ENCODE data around the gene LSAMP. TPM values are rescaled to one million over a fixed set of nuclear protein-coding genes. Genes with fewer than 3 reads are reported as not detected.
A peak's percentile ranks its signal among the peaks of the same experiment; 100 is the strongest.

LSAMP gene
- total RNA-seq, 1 experiment from 2014 or later = 5.7 TPM

DNA sequence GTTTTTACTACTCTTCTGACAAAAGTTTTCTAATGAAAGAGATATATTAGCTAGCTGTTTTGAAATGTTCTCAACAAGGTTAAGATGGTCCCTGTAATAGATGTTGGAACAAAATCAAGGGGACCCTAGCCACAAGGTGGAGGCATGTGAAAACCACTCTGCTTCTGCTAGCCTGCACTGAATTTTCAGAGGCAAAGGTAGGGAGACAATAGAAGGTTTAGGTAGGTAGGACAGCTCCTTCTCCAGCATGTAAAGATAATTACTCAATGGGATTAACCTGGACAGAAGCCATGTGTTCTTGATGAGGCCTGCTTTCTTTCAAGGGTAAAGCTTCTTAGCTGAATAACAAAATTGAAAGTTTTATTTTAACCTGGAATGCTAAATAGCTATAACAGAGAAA is 333.5 kb downstream of the LSAMP start:
- peaks cover 53% of the 10 kb centered on the region for H3K4me1 Mint-ChIP-seq
- peak overlapping the region; percentile 77; the same call in 1 of the 2 replicates for H3K27ac Mint-ChIP-seq
- no peak for TF ChIP-seq JUN (CRISPR knock-in tag; IDR thresholded peaks at IDR 0.05)
- POLR2A ChIA-PET = no interaction called here
- H3K27me3 Mint-ChIP-seq (ENCODE audit: low read depth) = no peaks in the 10 kb centered on the region; the same call in 1 of the 2 replicates
- peak; percentile 65 for ATAC-seq
- H3K4me3 Mint-ChIP-seq = no peak overlapping the region
- CTCF ChIA-PET = no interaction called here
- H3K9me3 Mint-ChIP-seq = no peaks in the 10 kb centered on the region
- no peak for DNase-seq (ENCODE audit: low spot score)
- H3K36me3 Mint-ChIP-seq = no peaks in the 10 kb centered on the region; the same call in 1 of the 2 replicates

GRCh38 chr3:116103868-116104530 is 341.3 kb downstream of the LSAMP start:
- Mint-ChIP-seq H3K27me3 (ENCODE audit: low read depth) (no peaks in the 10 kb centered on the region), H3K27ac (0 out of 2 replicates have a peak overlapping the region, but pooled peaks have one; percentile 50), H3K9me3 (no peaks in the 10 kb centered on the region), H3K4me1 (peaks cover 33% of the 10 kb centered on the region), H3K4me3 (no peak overlapping the region), H3K36me3 (no peaks in the 10 kb centered on the region; the same call in 1 of the 2 replicates)
- ChIA-PET POLR2A (no interaction called here), CTCF (interaction anchor here (0.7 kb wide), 1 partner anchor 55 kb away, joined by 3 read pairs; no protein-coding TSS in a partner anchor)
- TF ChIP-seq USF1 (CRISPR knock-in tag; IDR thresholded peaks at IDR 0.05) = no peak
- TF ChIP-seq ZMAT4 (CRISPR knock-in tag; IDR thresholded peaks at IDR 0.05) = no peak
- TF ChIP-seq ZNF423 (CRISPR knock-in tag; IDR thresholded peaks at IDR 0.05) = no peak
- TF ChIP-seq ZNF219 (CRISPR knock-in tag; IDR thresholded peaks at IDR 0.05; ENCODE audit: borderline replicate concordance) = no peak
- TF ChIP-seq ZNF532 (CRISPR knock-in tag; IDR thresholded peaks at IDR 0.05; ENCODE audit: borderline replicate concordance) = no peak
- TF ChIP-seq NR3C1 (CRISPR knock-in tag; conservative IDR thresholded peaks at IDR 0.05; ENCODE audit: low read depth) = no peak
- TF ChIP-seq ZBTB21 (CRISPR knock-in tag; IDR thresholded peaks at IDR 0.05; ENCODE audit: borderline replicate concordance) = no peak
- TF ChIP-seq, protein P1, sequence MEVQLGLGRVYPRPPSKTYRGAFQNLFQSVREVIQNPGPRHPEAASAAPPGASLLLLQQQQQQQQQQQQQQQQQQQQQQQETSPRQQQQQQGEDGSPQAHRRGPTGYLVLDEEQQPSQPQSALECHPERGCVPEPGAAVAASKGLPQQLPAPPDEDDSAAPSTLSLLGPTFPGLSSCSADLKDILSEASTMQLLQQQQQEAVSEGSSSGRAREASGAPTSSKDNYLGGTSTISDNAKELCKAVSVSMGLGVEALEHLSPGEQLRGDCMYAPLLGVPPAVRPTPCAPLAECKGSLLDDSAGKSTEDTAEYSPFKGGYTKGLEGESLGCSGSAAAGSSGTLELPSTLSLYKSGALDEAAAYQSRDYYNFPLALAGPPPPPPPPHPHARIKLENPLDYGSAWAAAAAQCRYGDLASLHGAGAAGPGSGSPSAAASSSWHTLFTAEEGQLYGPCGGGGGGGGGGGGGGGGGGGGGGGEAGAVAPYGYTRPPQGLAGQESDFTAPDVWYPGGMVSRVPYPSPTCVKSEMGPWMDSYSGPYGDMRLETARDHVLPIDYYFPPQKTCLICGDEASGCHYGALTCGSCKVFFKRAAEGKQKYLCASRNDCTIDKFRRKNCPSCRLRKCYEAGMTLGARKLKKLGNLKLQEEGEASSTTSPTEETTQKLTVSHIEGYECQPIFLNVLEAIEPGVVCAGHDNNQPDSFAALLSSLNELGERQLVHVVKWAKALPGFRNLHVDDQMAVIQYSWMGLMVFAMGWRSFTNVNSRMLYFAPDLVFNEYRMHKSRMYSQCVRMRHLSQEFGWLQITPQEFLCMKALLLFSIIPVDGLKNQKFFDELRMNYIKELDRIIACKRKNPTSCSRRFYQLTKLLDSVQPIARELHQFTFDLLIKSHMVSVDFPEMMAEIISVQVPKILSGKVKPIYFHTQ (CRISPR knock-in tag; IDR thresholded peaks at IDR 0.05) = no peak
- TF ChIP-seq JUN (CRISPR knock-in tag; IDR thresholded peaks at IDR 0.05) = no peak
- DNase-seq (ENCODE audit: low spot score) = no peak
- ATAC-seq = peak; percentile 36

DNA sequence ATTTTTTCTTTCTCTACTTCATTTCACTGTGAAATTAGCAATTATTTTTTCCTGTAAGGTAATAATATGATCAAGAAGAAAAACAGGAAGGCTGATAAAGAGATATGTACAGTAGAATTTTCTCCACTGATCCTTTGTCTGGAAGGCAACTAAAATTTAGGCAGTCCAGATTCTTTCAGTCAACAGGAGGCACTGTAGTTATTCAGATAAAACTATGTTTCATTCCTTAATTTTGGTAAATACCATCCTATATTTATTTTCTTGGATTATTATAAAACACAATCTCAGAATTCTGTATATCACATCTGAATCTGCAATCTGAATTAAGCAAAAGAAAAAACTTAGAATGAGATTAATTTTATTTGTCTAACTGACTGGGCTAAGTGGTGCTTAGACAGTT is 343.2 kb downstream of the LSAMP start:
- H3K4me1 Mint-ChIP-seq = peaks cover 29% of the 10 kb centered on the region
- H3K9me3 Mint-ChIP-seq = no peaks in the 10 kb centered on the region
- DNase-seq (ENCODE audit: low spot score) (no peak), ATAC-seq (no peak)
- H3K4me3 Mint-ChIP-seq = no peak overlapping the region
- no peak overlapping the region for H3K27ac Mint-ChIP-seq
- CTCF ChIA-PET = no interaction called here
- H3K27me3 Mint-ChIP-seq (ENCODE audit: low read depth) = no peaks in the 10 kb centered on the region
- no peaks in the 10 kb centered on the region for H3K36me3 Mint-ChIP-seq
- POLR2A ChIA-PET = no interaction called here
- TF ChIP-seq AFF4 (CRISPR knock-in tag; IDR thresholded peaks at IDR 0.05; ENCODE audit: borderline replicate concordance) (no peak), SOX15 (CRISPR knock-in tag; IDR thresholded peaks at IDR 0.05) (no peak), TEAD1 (CRISPR knock-in tag; IDR thresholded peaks at IDR 0.05) (no peak), JUN (CRISPR knock-in tag; IDR thresholded peaks at IDR 0.05) (no peak), SMAD4 (CRISPR knock-in tag; IDR thresholded peaks at IDR 0.05) (no peak), ELF4 (CRISPR knock-in tag; IDR thresholded peaks at IDR 0.05; ENCODE audit: low read depth) (no peak), ZNF425 (CRISPR knock-in tag; conservative IDR thresholded peaks at IDR 0.05) (no peak)
